Astrocyte (in vitro differentiated cells and primary cell): ENCODE data around the gene DNAH11. TPM values are rescaled to one million over a fixed set of nuclear protein-coding genes. Genes with fewer than 3 reads are reported as not detected.

ENCODE experiments used
- DNase-seq: peaks from one replicate; pipeline ENCODE4 v3.0.0-alpha.2; 2010; ENCODE audit warnings: low read depth
- FAIRE-seq: peaks from 2 replicates; lab custom pipeline; 2011; peaks lifted over from hg19 to GRCh38; lab: Jason Lieb, UNC
- H2AFZ ChIP-seq: 2 replicates; pipeline ENCODE4 v1.6.0; 2012; ENCODE audit warnings: low read depth, low read length, inconsistent platforms
- H3K27ac ChIP-seq: 2 replicates; pipeline ENCODE4 v1.5.1; 2011; ENCODE audit warnings: low read depth, low read length, inconsistent platforms
- H3K27me3 ChIP-seq: 2 replicates; pipeline ENCODE4 v1.6.0; 2011; ENCODE audit warnings: low read length, inconsistent platforms; ENCODE audit not compliant: insufficient read depth
- H3K36me3 ChIP-seq: 2 replicates; pipeline ENCODE4 v1.5.1; 2011; ENCODE audit warnings: low read length, inconsistent platforms; ENCODE audit not compliant: insufficient read depth
- H3K4me1 ChIP-seq: 2 replicates; pipeline ENCODE4 v1.5.1; 2011; ENCODE audit warnings: low read length, inconsistent platforms; ENCODE audit not compliant: insufficient read depth
- H3K4me2 ChIP-seq: 2 replicates; pipeline ENCODE4 v1.6.0; 2012; ENCODE audit warnings: low read length, inconsistent platforms
- H3K4me3 ChIP-seq: 2 replicates; pipeline ENCODE4 v1.5.1; 2011; ENCODE audit warnings: low read depth, mild to moderate bottlenecking, low read length, inconsistent platforms; ENCODE audit not compliant: insufficient read depth
- H3K79me2 ChIP-seq: 2 replicates; pipeline ENCODE4 v1.6.0; 2012; ENCODE audit warnings: mild to moderate bottlenecking, low read length, inconsistent platforms; ENCODE audit not compliant: insufficient read depth
- H3K9ac ChIP-seq: 2 replicates; pipeline ENCODE4 v1.6.0; 2012; ENCODE audit warnings: mild to moderate bottlenecking, low read length, inconsistent platforms
- H3K9me3 ChIP-seq: 2 replicates; pipeline ENCODE4 v1.5.1; 2012; ENCODE audit warnings: low read depth, mild to moderate bottlenecking, low read length, inconsistent platforms; ENCODE audit not compliant: insufficient read depth
- H4K20me1 ChIP-seq: 2 replicates; pipeline ENCODE4 v1.6.0; 2012; ENCODE audit warnings: low read length, inconsistent platforms; ENCODE audit not compliant: insufficient read depth
- H3K27ac Mint-ChIP-seq: one replicate; pipeline ENCODE4 v1.8.0; 2021; ENCODE audit warnings: mild to moderate bottlenecking, mixed read lengths; ENCODE audit not compliant: unreplicated experiment
- H3K27me3 Mint-ChIP-seq: one replicate; pipeline ENCODE4 v1.8.0; 2021; ENCODE audit warnings: low read depth, mixed read lengths; ENCODE audit not compliant: unreplicated experiment
- H3K36me3 Mint-ChIP-seq: one replicate; pipeline ENCODE4 v1.8.0; 2021; ENCODE audit warnings: low read depth, mixed read lengths; ENCODE audit not compliant: unreplicated experiment
- H3K4me1 Mint-ChIP-seq: one replicate; pipeline ENCODE4 v1.8.0; 2021; ENCODE audit warnings: low read depth, mixed read lengths; ENCODE audit not compliant: unreplicated experiment
- H3K4me3 Mint-ChIP-seq: one replicate; pipeline ENCODE4 v1.8.0; 2021; ENCODE audit warnings: mild to moderate bottlenecking, moderate library complexity, mixed read lengths; ENCODE audit not compliant: unreplicated experiment
- H3K9me3 Mint-ChIP-seq: one replicate; pipeline ENCODE4 v1.8.0; 2021; ENCODE audit warnings: mild to moderate bottlenecking, mixed read lengths; ENCODE audit not compliant: unreplicated experiment
- EZH2 ChIP-seq: IDR thresholded peaks from 2 replicates; pipeline ENCODE4 v1.6.1; 2012; ENCODE audit warnings: mild to moderate bottlenecking, low read length, inconsistent platforms; ENCODE audit not compliant: insufficient read depth
- total RNA-seq: library from RNA; stranded (reverse); gene quantifications from 2 replicates; pipeline ENCODE4 v1.2.1, GENCODE V29; 2021
- TF ChIP-seq, protein P1 (sequence below): IDR thresholded peaks from 2 replicates; pipeline ENCODE4 v1.5.1; 2011; ENCODE audit warnings: low read depth, mild to moderate bottlenecking, inconsistent platforms, low read length, moderate library complexity; ENCODE audit not compliant: insufficient read depth

DNAH11 gene
- total RNA-seq, 1 donor from 2014 or later: 0.43 TPM

GRCh38 chr7:21670496-21670895 is 127.7 kb downstream of the DNAH11 start:
- Histone ChIP-seq H4K20me1 (no peaks in the 10 kb centered on the region), H3K27ac (no peak overlapping the region), H2AFZ (no peak overlapping the region), H3K79me2 (no peaks in the 10 kb centered on the region), H3K4me2 (no peak overlapping the region), H3K4me3 (no peak overlapping the region), H3K4me1 (no peaks in the 10 kb centered on the region), H3K36me3 (no peaks in the 10 kb centered on the region), H3K27me3 (no peaks in the 10 kb centered on the region), H3K9me3 (no peaks in the 10 kb centered on the region), H3K9ac (no peak overlapping the region)
- H3K4me1 Mint-ChIP-seq: no peaks in the 10 kb centered on the region
- DNase-seq (no peak), FAIRE-seq (no peak)
- TF ChIP-seq, protein P1, sequence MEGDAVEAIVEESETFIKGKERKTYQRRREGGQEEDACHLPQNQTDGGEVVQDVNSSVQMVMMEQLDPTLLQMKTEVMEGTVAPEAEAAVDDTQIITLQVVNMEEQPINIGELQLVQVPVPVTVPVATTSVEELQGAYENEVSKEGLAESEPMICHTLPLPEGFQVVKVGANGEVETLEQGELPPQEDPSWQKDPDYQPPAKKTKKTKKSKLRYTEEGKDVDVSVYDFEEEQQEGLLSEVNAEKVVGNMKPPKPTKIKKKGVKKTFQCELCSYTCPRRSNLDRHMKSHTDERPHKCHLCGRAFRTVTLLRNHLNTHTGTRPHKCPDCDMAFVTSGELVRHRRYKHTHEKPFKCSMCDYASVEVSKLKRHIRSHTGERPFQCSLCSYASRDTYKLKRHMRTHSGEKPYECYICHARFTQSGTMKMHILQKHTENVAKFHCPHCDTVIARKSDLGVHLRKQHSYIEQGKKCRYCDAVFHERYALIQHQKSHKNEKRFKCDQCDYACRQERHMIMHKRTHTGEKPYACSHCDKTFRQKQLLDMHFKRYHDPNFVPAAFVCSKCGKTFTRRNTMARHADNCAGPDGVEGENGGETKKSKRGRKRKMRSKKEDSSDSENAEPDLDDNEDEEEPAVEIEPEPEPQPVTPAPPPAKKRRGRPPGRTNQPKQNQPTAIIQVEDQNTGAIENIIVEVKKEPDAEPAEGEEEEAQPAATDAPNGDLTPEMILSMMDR: no peak
- no peak for TF ChIP-seq EZH2
- no peaks in the 10 kb centered on the region for H3K27me3 Mint-ChIP-seq
- no peak overlapping the region for H3K4me3 Mint-ChIP-seq
- H3K36me3 Mint-ChIP-seq: no peaks in the 10 kb centered on the region
- no peaks in the 10 kb centered on the region for H3K9me3 Mint-ChIP-seq
- H3K27ac Mint-ChIP-seq: no peak overlapping the region

DNA sequence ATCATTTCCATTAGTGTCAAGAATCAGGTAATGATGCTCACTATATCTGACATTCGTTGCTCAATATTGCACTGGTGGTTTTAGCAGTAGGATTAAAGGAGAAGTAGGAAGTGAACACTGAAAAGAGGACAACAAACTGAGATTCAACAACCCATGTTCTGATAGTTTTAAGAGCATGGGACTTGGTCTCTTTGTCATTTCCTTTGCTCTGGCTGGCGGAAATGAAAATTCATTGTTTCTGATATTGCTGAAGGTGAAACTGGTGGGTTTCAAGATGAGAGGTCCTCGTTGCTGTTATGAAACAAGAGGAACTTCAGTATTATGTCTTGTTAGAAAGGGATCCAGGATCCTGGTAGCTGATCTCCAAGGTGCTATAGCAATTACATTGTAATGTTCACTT is 129.0 kb downstream of the DNAH11 start:
- Mint-ChIP-seq H3K9me3 (no peaks in the 10 kb centered on the region), H3K27me3 (no peaks in the 10 kb centered on the region), H3K27ac (no peak overlapping the region), H3K36me3 (no peaks in the 10 kb centered on the region), H3K4me1 (no peaks in the 10 kb centered on the region), H3K4me3 (no peak overlapping the region)
- Histone ChIP-seq H3K27me3 (no peaks in the 10 kb centered on the region), H3K4me1 (no peaks in the 10 kb centered on the region), H3K4me3 (no peak overlapping the region), H3K79me2 (no peaks in the 10 kb centered on the region), H2AFZ (no peak overlapping the region), H3K36me3 (no peaks in the 10 kb centered on the region), H3K27ac (no peak overlapping the region), H3K4me2 (no peak overlapping the region), H3K9me3 (no peaks in the 10 kb centered on the region), H4K20me1 (no peaks in the 10 kb centered on the region), H3K9ac (no peak overlapping the region)
- DNase-seq: no peak
- no peak for FAIRE-seq
- TF ChIP-seq, protein P1: no peak
- no peak for TF ChIP-seq EZH2

- Histone ChIP-seq H3K4me3 (no peak overlapping the region), H3K9me3 (no peaks in the 10 kb centered on the region), H3K36me3 (no peaks in the 10 kb centered on the region), H3K27ac (no peak overlapping the region), H3K79me2 (no peaks in the 10 kb centered on the region), H3K4me1 (no peaks in the 10 kb centered on the region), H4K20me1 (no peaks in the 10 kb centered on the region), H2AFZ (no peak overlapping the region), H3K27me3 (no peaks in the 10 kb centered on the region), H3K9ac (no peak overlapping the region), H3K4me2 (no peak overlapping the region)
- Mint-ChIP-seq H3K4me1 (no peaks in the 10 kb centered on the region), H3K9me3 (peaks cover 2% of the 10 kb centered on the region), H3K27me3 (no peaks in the 10 kb centered on the region), H3K4me3 (no peak overlapping the region), H3K27ac (no peak overlapping the region), H3K36me3 (no peaks in the 10 kb centered on the region)
- no peak for DNase-seq
- no peak for FAIRE-seq
- TF ChIP-seq, protein P1: no peak
- TF ChIP-seq EZH2: no peak
Observed at GRCh38 chr7:21675255-21675654, 132.4 kb downstream of the DNAH11 start.
